IMR-90 (cell line): ENCODE measurements around the gene ROBO2.
A peak's percentile ranks its signal among the peaks of the same experiment; 100 is the strongest.

ENCODE experiments used
- BHLHE40 ChIP-seq: fragments of 150-350 bp; IDR thresholded peaks from 2 replicates; pipeline ENCODE4 v1.6.1; 2016; ENCODE audit warnings: mild to moderate bottlenecking, low read depth, low read length
- CEBPB ChIP-seq: IDR thresholded peaks from 2 replicates; pipeline ENCODE4 v1.6.1; 2012; ENCODE audit warnings: low read depth, low read length, improper control_type of control experiment
- MAFK ChIP-seq: IDR thresholded peaks from 2 replicates; pipeline ENCODE4 v1.6.1; 2012; ENCODE audit warnings: low read depth, low read length, improper control_type of control experiment
- MAZ ChIP-seq: IDR thresholded peaks from 2 replicates; pipeline ENCODE4 v1.6.1; 2012; ENCODE audit warnings: low read depth, mild to moderate bottlenecking, low read length, improper control_type of control experiment, moderate library complexity, borderline replicate concordance
- MXI1 ChIP-seq: IDR thresholded peaks from 2 replicates; pipeline ENCODE4 v1.6.1; 2012; ENCODE audit warnings: low read depth, mild to moderate bottlenecking, low read length, moderate library complexity, borderline replicate concordance
- NFE2L2 ChIP-seq: fragments of 150-350 bp; IDR thresholded peaks from 2 replicates; pipeline ENCODE4 v1.6.1; 2016; ENCODE audit warnings: low read depth, mild to moderate bottlenecking, low read length
- POLR2A ChIP-seq: IDR thresholded peaks from 2 replicates; pipeline ENCODE4 v1.6.1; 2012; ENCODE audit warnings: mild to moderate bottlenecking, low read depth, low read length
- RAD21 ChIP-seq: IDR thresholded peaks from 2 replicates; pipeline ENCODE4 v1.6.1; 2012; ENCODE audit warnings: low read length, improper control_type of control experiment
- RCOR1 ChIP-seq: IDR thresholded peaks from 2 replicates; pipeline ENCODE4 v1.6.1; 2012; ENCODE audit warnings: mild to moderate bottlenecking, low read length, improper control_type of control experiment; ENCODE audit not compliant: insufficient replicate concordance
- RFX5 ChIP-seq: IDR thresholded peaks from 2 replicates; pipeline ENCODE4 v1.8.0; 2012; ENCODE audit warnings: low read depth, mild to moderate bottlenecking, low read length, moderate library complexity
- SMC3 ChIP-seq: fragments of 150-350 bp; IDR thresholded peaks from 2 replicates; pipeline ENCODE4 v1.6.1; 2016; ENCODE audit warnings: low read depth, mild to moderate bottlenecking, antibody characterized with exemption, low read length, moderate library complexity
- TF ChIP-seq, protein P1 (sequence below): conservative IDR thresholded peaks from 2 replicates; pipeline ENCODE4 v1.5.1; 2012; ENCODE audit warnings: mild to moderate bottlenecking, low read depth, low read length, improper control_type of control experiment
- TF ChIP-seq, protein P2 (sequence below): fragments of 150-350 bp; IDR thresholded peaks from 2 replicates; pipeline ENCODE4 v1.6.1; 2017; ENCODE audit warnings: mild to moderate bottlenecking, antibody characterized with exemption, low read length, low read depth

DNA sequence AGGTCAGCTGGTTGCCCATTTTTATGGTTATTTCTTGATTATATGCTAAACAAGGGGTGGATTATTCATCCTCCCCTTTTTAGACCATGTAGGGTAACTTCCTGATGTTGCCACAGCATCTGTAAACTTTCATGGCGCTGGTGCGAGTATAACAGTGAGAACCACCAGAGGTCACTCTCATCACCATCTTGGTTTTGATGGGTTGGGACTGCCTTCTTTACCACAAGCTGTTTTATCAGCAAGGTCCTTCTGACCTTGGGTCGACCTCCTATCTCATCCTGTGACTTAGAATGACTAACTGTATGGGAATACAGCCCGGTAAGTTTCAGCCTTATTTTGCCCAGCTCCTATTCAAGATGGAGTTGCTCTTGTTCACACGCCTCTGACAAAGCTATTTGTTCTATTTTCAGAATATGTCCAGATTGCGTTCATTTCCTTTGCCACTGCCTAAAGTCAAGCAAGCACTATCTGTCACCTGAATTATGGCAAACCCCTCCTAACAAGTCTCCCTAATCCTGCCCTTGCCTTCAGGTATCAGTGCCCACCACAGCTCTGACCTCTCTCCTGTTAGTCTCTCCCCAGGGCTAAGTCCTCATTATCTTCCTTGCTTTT lies 308.5 kb downstream of the ROBO2 start:
- TF ChIP-seq RAD21, result no peak
- TF ChIP-seq, protein P1, sequence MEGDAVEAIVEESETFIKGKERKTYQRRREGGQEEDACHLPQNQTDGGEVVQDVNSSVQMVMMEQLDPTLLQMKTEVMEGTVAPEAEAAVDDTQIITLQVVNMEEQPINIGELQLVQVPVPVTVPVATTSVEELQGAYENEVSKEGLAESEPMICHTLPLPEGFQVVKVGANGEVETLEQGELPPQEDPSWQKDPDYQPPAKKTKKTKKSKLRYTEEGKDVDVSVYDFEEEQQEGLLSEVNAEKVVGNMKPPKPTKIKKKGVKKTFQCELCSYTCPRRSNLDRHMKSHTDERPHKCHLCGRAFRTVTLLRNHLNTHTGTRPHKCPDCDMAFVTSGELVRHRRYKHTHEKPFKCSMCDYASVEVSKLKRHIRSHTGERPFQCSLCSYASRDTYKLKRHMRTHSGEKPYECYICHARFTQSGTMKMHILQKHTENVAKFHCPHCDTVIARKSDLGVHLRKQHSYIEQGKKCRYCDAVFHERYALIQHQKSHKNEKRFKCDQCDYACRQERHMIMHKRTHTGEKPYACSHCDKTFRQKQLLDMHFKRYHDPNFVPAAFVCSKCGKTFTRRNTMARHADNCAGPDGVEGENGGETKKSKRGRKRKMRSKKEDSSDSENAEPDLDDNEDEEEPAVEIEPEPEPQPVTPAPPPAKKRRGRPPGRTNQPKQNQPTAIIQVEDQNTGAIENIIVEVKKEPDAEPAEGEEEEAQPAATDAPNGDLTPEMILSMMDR, result peak; percentile 22; the same call in 1 of the 2 replicates
- TF ChIP-seq POLR2A, result no peak
- TF ChIP-seq, protein P2, sequence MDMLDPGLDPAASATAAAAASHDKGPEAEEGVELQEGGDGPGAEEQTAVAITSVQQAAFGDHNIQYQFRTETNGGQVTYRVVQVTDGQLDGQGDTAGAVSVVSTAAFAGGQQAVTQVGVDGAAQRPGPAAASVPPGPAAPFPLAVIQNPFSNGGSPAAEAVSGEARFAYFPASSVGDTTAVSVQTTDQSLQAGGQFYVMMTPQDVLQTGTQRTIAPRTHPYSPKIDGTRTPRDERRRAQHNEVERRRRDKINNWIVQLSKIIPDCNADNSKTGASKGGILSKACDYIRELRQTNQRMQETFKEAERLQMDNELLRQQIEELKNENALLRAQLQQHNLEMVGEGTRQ, result no peak
- no peak for TF ChIP-seq MXI1
- TF ChIP-seq SMC3, result no peak; the same call in 1 of the 2 replicates
- no peak for TF ChIP-seq MAZ
- no peak for TF ChIP-seq MAFK
- TF ChIP-seq RFX5, result no peak
- no peak for TF ChIP-seq RCOR1
- no peak for TF ChIP-seq NFE2L2
- no peak for TF ChIP-seq CEBPB
- TF ChIP-seq BHLHE40, result no peak
